MCF 10A (cell line): ENCODE results near the gene GOLT1A. TPM values are rescaled to one million over a fixed set of nuclear protein-coding genes. Genes with fewer than 3 reads are reported as not detected.

Experiments
- BruUV-seq: library from RNA; stranded (reverse); fragments of 400-500 nt; replicated peaks from 2 replicates; lab custom pipeline; 2021; lab: Mats Ljungman, UMichigan
- CTCF ChIA-PET: fragments of 300-600 bp; sonication (Branson Sonifier 250); formaldehyde crosslinking; extraction: SDS; loops from one replicate; lab custom pipeline; 2021; ENCODE audit warnings: antibody characterized with exemption, inconsistent platforms; lab: Yijun Ruan, JAX
- POLR2A ChIA-PET: fragments of 300-600, 350-650 bp; sonication (Branson Sonifier 250); formaldehyde crosslinking; extraction: SDS; loops from one replicate; lab custom pipeline; 2020; ENCODE audit warnings: antibody characterized with exemption, inconsistent platforms; lab: Yijun Ruan, JAX
- DNase-seq: peaks from one replicate; pipeline ENCODE4 v3.0.0-alpha.2; 2018; ENCODE audit not compliant: unreplicated experiment
- H3K27ac Mint-ChIP-seq: one replicate; pipeline ENCODE4 v1.8.0; 2022; ENCODE audit warnings: mild to moderate bottlenecking, low read depth, mixed read lengths; ENCODE audit not compliant: unreplicated experiment
- H3K27me3 Mint-ChIP-seq: one replicate; pipeline ENCODE4 v1.8.0; 2022; ENCODE audit warnings: mixed read lengths; ENCODE audit not compliant: insufficient read depth, unreplicated experiment
- H3K36me3 Mint-ChIP-seq: one replicate; pipeline ENCODE4 v1.8.0; 2022; ENCODE audit warnings: mild to moderate bottlenecking, moderate library complexity, mixed read lengths; ENCODE audit not compliant: insufficient read depth, unreplicated experiment
- H3K4me1 Mint-ChIP-seq: one replicate; pipeline ENCODE4 v1.8.0; 2022; ENCODE audit warnings: mixed read lengths; ENCODE audit not compliant: insufficient read depth, unreplicated experiment
- H3K4me3 Mint-ChIP-seq: one replicate; pipeline ENCODE4 v1.8.0; 2022; ENCODE audit warnings: mild to moderate bottlenecking, moderate library complexity, mixed read lengths; ENCODE audit not compliant: unreplicated experiment
- H3K9me3 Mint-ChIP-seq: one replicate; pipeline ENCODE4 v1.8.0; 2022; ENCODE audit warnings: mixed read lengths; ENCODE audit not compliant: unreplicated experiment
- intact Hi-C: fragments of 100-400 bp; cut with micrococcal nuclease; formaldehyde crosslinking; loops from 2 replicates; pipeline ENCODE4 v1.14.1; 2022
- total RNA-seq: library from RNA; stranded (reverse); gene quantifications from 2 replicates; pipeline ENCODE4 v1.2.3, GENCODE V29; 2022
- TF ChIP-seq, protein P1 (sequence below): fragments of 200-600 bp; IDR thresholded peaks from one replicate; pipeline ENCODE4 v1.8.0; 2022; ENCODE audit warnings: antibody characterized with exemption, mild to moderate bottlenecking; ENCODE audit not compliant: unreplicated experiment

Gene GOLT1A
- total RNA-seq, 1 experiment from 2014 or later: 11.5 TPM

DNA sequence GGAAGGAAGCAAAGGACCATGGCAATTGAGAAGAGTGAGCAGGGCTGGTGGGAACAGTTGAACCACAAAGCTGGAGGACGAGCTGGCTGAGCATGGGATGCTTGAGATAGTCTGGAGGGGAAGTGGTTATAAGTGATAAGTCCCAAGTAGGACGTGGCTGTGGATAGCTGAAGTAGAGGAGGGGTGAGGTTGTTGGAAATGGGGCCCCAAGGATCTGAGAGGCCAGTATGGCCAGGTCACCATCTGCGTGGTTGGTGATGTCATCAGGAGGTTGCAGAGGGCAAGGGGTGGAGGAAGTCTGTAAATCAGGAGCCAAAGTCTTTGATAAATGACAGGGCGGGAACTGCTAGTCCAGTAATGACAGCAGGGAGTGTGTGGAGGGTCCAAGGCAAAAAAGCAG, 36.7 kb downstream of the GOLT1A start:
- TF ChIP-seq, protein P1, sequence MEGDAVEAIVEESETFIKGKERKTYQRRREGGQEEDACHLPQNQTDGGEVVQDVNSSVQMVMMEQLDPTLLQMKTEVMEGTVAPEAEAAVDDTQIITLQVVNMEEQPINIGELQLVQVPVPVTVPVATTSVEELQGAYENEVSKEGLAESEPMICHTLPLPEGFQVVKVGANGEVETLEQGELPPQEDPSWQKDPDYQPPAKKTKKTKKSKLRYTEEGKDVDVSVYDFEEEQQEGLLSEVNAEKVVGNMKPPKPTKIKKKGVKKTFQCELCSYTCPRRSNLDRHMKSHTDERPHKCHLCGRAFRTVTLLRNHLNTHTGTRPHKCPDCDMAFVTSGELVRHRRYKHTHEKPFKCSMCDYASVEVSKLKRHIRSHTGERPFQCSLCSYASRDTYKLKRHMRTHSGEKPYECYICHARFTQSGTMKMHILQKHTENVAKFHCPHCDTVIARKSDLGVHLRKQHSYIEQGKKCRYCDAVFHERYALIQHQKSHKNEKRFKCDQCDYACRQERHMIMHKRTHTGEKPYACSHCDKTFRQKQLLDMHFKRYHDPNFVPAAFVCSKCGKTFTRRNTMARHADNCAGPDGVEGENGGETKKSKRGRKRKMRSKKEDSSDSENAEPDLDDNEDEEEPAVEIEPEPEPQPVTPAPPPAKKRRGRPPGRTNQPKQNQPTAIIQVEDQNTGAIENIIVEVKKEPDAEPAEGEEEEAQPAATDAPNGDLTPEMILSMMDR: no peak
- Mint-ChIP-seq H3K27me3 (no peaks in the 10 kb centered on the region), H3K4me1 (no peaks in the 10 kb centered on the region), H3K27ac (no peak overlapping the region), H3K9me3 (no peaks in the 10 kb centered on the region), H3K36me3 (no peaks in the 10 kb centered on the region), H3K4me3 (no peak overlapping the region)
- POLR2A ChIA-PET: interaction anchor here (1.4 to 1.5 kb wide), 2 partner anchors 9 to 22 kb away, joined by 3 to 4 read pairs; no protein-coding TSS in a partner anchor
- no TSS peak for BruUV-seq
- no peak for DNase-seq
- intact Hi-C loops: no loop called here
- CTCF ChIA-PET: interaction anchor here (0.5 to 12.1 kb wide), 5 partner anchors 12 to 361 kb away, joined by 3 to 135 read pairs (median 5); partner anchors contain the start of gene REN

DNA sequence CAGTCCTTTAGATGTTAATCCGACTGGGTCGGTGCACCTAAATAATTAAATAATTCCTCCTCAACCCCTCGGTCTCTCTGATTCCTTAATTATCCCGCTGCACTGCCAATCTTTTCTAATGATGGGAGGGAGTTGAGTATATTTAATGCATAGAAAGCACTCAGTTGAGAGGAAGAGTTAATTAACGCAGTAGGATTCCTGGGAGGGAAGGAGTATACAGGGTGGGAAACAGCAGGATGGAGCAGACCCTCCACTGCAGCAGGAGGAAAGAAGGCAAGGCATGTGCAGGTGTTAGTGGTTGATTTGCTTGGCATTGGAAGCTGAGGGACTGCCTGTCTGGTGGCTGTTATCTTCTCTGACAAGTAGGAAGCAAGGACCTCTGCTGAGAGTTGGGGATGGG, 37.7 kb downstream of the GOLT1A start:
- Mint-ChIP-seq H3K4me3 (no peak overlapping the region), H3K27me3 (no peaks in the 10 kb centered on the region), H3K27ac (no peak overlapping the region), H3K9me3 (no peaks in the 10 kb centered on the region), H3K4me1 (peaks cover 7% of the 10 kb centered on the region), H3K36me3 (no peaks in the 10 kb centered on the region)
- DNase-seq: no peak
- TF ChIP-seq, protein P1: no peak
- ChIA-PET POLR2A (interaction anchor here (0.9 to 1.4 kb wide), 4 partner anchors 8 to 22 kb away, joined by 3 to 4 read pairs (median 4); no protein-coding TSS in a partner anchor), CTCF (interaction anchor here (0.8 to 12.1 kb wide), 7 partner anchors 11 to 204 kb away, joined by 3 to 135 read pairs (median 5); partner anchors contain the start of gene REN)
- intact Hi-C loops: no loop called here
- BruUV-seq: no TSS peak

DNA sequence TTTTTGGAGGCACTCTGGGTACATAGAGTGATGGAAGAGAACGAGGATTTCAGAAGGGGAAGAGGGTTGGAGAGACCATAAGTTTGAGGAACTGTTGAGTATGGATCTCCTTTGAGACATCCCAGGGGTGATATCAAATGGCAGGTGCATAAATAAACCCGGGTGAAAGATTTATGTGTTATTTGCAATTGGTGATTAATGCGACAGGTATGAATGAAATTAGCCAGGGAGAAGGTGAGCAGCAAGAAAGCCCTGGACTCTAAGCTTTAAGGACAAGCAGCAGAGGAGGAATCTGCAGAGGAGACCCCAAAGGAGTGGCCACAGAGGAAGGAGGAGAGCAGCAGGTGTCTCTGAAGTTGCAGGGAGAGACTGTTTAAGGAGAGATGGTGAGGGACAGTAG, 38.8 kb downstream of the GOLT1A start:
- CTCF ChIA-PET: interaction anchor here (0.7 to 12.1 kb wide), 9 partner anchors 10 to 222 kb away, joined by 3 to 135 read pairs (median 4); partner anchors contain the start of gene REN
- intact Hi-C loops: no loop called here
- Mint-ChIP-seq H3K4me3 (no peak overlapping the region), H3K36me3 (no peaks in the 10 kb centered on the region), H3K9me3 (no peaks in the 10 kb centered on the region), H3K27ac (no peak overlapping the region), H3K4me1 (peaks cover 7% of the 10 kb centered on the region), H3K27me3 (no peaks in the 10 kb centered on the region)
- no TSS peak for BruUV-seq
- POLR2A ChIA-PET: interaction anchor here (0.6 to 1.2 kb wide), 4 partner anchors 8 to 110 kb away, joined by 3 to 4 read pairs (median 4); no protein-coding TSS in a partner anchor
- TF ChIP-seq, protein P1: no peak
- DNase-seq: no peak

DNA sequence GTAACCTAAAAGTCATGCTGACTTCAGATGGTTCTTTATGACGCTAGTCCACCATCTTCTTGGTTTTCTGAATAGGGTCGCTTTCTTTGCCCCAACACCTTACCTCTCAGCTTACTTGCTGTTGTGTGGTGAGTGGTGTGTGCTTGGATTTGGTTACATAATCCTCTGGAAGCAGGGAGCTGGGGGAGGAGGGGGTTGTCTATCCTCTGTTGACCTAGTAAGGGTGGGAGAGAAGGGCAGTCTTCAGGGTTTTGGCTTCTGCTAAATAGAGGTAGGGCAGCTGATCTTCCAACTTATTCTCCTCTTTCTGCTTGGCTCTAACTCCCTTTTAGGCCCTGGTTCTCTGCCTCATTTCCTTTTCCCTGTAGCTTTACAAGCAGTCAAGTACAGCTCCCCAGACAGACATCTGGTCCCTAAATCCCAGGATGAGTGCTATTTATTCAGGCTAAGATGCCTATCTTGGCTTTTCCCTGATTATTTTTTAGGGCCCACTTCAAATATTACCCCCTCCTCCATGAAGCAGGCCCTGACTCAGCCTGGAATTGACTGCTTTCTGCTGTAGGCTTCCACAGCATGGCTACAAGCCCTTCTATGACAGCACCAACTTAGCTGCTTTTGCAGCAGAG, 41.3 kb downstream of the GOLT1A start:
- Mint-ChIP-seq H3K27me3 (no peaks in the 10 kb centered on the region), H3K4me3 (no peak overlapping the region), H3K36me3 (no peaks in the 10 kb centered on the region), H3K4me1 (peaks cover 7% of the 10 kb centered on the region), H3K9me3 (no peaks in the 10 kb centered on the region), H3K27ac (no peak overlapping the region)
- DNase-seq: no peak
- BruUV-seq: no TSS peak
- intact Hi-C loops: no loop called here
- CTCF ChIA-PET: interaction anchor here (0.9 to 12.1 kb wide), 12 partner anchors 7 to 259 kb away, joined by 3 to 135 read pairs (median 4); partner anchors contain the start of gene REN
- POLR2A ChIA-PET: interaction anchor here (0.8 to 1.6 kb wide), 5 partner anchors 10 to 226 kb away, joined by 3 to 5 read pairs (median 4); no protein-coding TSS in a partner anchor
- TF ChIP-seq, protein P1: no peak
